Measurements from ENCODE around the gene PKNOX2. TPM values are rescaled to one million over a fixed set of nuclear protein-coding genes. Genes with fewer than 3 reads are reported as not detected.

PKNOX2 gene
- total and polyA plus RNA-seq, 2 donors = 4.7 to 6.5 TPM

GRCh38 chr11:125268611-125269010 is 104.1 kb downstream of the PKNOX2 start:
- H3K4me3 ChIP-seq (ENCODE audit: low read depth, low read length) = no peak overlapping the region
- no peaks in the 10 kb centered on the region for H3K36me3 ChIP-seq (ENCODE audit: insufficient read depth)
- H3K4me1 ChIP-seq (ENCODE audit: insufficient read depth) = no peaks in the 10 kb centered on the region
- DNase-seq (ENCODE audit: extremely low spot score) = no peak
- WGBS = 69% methylated on average over 5 of the region's 5 CpGs
- no peak overlapping the region for H3K27ac ChIP-seq (ENCODE audit: low read depth)

GRCh38 chr11:125270106-125270505 is 105.6 kb downstream of the PKNOX2 start:
- H3K27ac ChIP-seq (ENCODE audit: low read depth) = no peak overlapping the region
- DNase-seq (ENCODE audit: extremely low spot score) = no peak
- no peaks in the 10 kb centered on the region for H3K36me3 ChIP-seq (ENCODE audit: insufficient read depth)
- WGBS = 91% methylated on average over 3 of the region's 3 CpGs
- H3K4me1 ChIP-seq (ENCODE audit: insufficient read depth) = no peaks in the 10 kb centered on the region
- H3K4me3 ChIP-seq (ENCODE audit: low read depth, low read length) = no peak overlapping the region

GRCh38 chr11:125270711-125271110 is 106.2 kb downstream of the PKNOX2 start:
- no peaks in the 10 kb centered on the region for H3K4me1 ChIP-seq (ENCODE audit: insufficient read depth)
- 80% methylated on average over 2 of the region's 2 CpGs for WGBS
- no peak for DNase-seq (ENCODE audit: extremely low spot score)
- no peak overlapping the region for H3K4me3 ChIP-seq (ENCODE audit: low read depth, low read length)
- no peaks in the 10 kb centered on the region for H3K36me3 ChIP-seq (ENCODE audit: insufficient read depth)
- no peak overlapping the region for H3K27ac ChIP-seq (ENCODE audit: low read depth)

- Histone ChIP-seq H3K4me3 (ENCODE audit: low read depth, low read length) (no peak overlapping the region), H3K36me3 (ENCODE audit: insufficient read depth) (no peaks in the 10 kb centered on the region), H3K27ac (ENCODE audit: low read depth) (no peak overlapping the region), H3K4me1 (ENCODE audit: insufficient read depth) (no peaks in the 10 kb centered on the region)
- no peak for DNase-seq (ENCODE audit: extremely low spot score)
- WGBS = 90% methylated on average over 6 of the region's 6 CpGs
These were observed 107.0 kb downstream of the PKNOX2 start for GRCh38 chr11:125271483-125272091.

GRCh38 chr11:125272092-125272491 is 107.5 kb downstream of the PKNOX2 start:
- 94% methylated on average over 3 of the region's 3 CpGs for WGBS
- Histone ChIP-seq H3K27ac (ENCODE audit: low read depth) (no peak overlapping the region), H3K4me3 (ENCODE audit: low read depth, low read length) (no peak overlapping the region), H3K4me1 (ENCODE audit: insufficient read depth) (no peaks in the 10 kb centered on the region), H3K36me3 (ENCODE audit: insufficient read depth) (no peaks in the 10 kb centered on the region)
- no peak for DNase-seq (ENCODE audit: extremely low spot score)

GRCh38 chr11:125272821-125273220 is 108.3 kb downstream of the PKNOX2 start:
- WGBS = 81% methylated on average over 10 of the region's 10 CpGs
- Histone ChIP-seq H3K4me3 (ENCODE audit: low read depth, low read length) (no peak overlapping the region), H3K36me3 (ENCODE audit: insufficient read depth) (no peaks in the 10 kb centered on the region), H3K27ac (ENCODE audit: low read depth) (no peak overlapping the region), H3K4me1 (ENCODE audit: insufficient read depth) (no peaks in the 10 kb centered on the region)
- no peak for DNase-seq (ENCODE audit: extremely low spot score)

- 78% methylated on average over 5 of the region's 5 CpGs for WGBS
- no peak for DNase-seq (ENCODE audit: extremely low spot score)
- Histone ChIP-seq H3K4me3 (ENCODE audit: low read depth, low read length) (no peak overlapping the region), H3K27ac (ENCODE audit: low read depth) (no peak overlapping the region), H3K4me1 (ENCODE audit: insufficient read depth) (no peaks in the 10 kb centered on the region), H3K36me3 (ENCODE audit: insufficient read depth) (no peaks in the 10 kb centered on the region)
These were observed 109.0 kb downstream of the PKNOX2 start for GRCh38 chr11:125273519-125274000.

GRCh38 chr11:125274309-125274708 is 109.8 kb downstream of the PKNOX2 start:
- Histone ChIP-seq H3K27ac (ENCODE audit: low read depth) (no peak overlapping the region), H3K4me1 (ENCODE audit: insufficient read depth) (no peaks in the 10 kb centered on the region), H3K4me3 (ENCODE audit: low read depth, low read length) (no peak overlapping the region), H3K36me3 (ENCODE audit: insufficient read depth) (no peaks in the 10 kb centered on the region)
- WGBS = 87% methylated on average over 11 of the region's 11 CpGs
- no peak for DNase-seq (ENCODE audit: extremely low spot score)

- no peaks in the 10 kb centered on the region for H3K4me1 ChIP-seq (ENCODE audit: insufficient read depth)
- H3K27ac ChIP-seq (ENCODE audit: low read depth) = no peak overlapping the region
- no peak overlapping the region for H3K4me3 ChIP-seq (ENCODE audit: low read depth, low read length)
- no peak for DNase-seq (ENCODE audit: extremely low spot score)
- 85% methylated on average over 4 of the region's 4 CpGs for WGBS
- H3K36me3 ChIP-seq (ENCODE audit: insufficient read depth) = no peaks in the 10 kb centered on the region
These were observed 110.2 kb downstream of the PKNOX2 start for GRCh38 chr11:125274774-125275173.

GRCh38 chr11:125275905-125276618 is 111.5 kb downstream of the PKNOX2 start:
- DNase-seq (ENCODE audit: extremely low spot score) = no peak
- WGBS = 83% methylated on average over 5 of the region's 5 CpGs
- Histone ChIP-seq H3K4me1 (ENCODE audit: insufficient read depth) (no peaks in the 10 kb centered on the region), H3K27ac (ENCODE audit: low read depth) (no peak overlapping the region), H3K4me3 (ENCODE audit: low read depth, low read length) (no peak overlapping the region), H3K36me3 (ENCODE audit: insufficient read depth) (no peaks in the 10 kb centered on the region)

GRCh38 chr11:125276619-125276976 is 112.0 kb downstream of the PKNOX2 start:
- no peak for DNase-seq (ENCODE audit: extremely low spot score)
- Histone ChIP-seq H3K36me3 (ENCODE audit: insufficient read depth) (no peaks in the 10 kb centered on the region), H3K4me3 (ENCODE audit: low read depth, low read length) (no peak overlapping the region)

GRCh38 chr11:125279676-125280418 is 115.3 kb downstream of the PKNOX2 start:
- no peak overlapping the region for H3K27ac ChIP-seq (ENCODE audit: low read depth)
- 95% methylated on average over 8 of the region's 8 CpGs for WGBS
- H3K4me3 ChIP-seq (ENCODE audit: low read depth, low read length) = no peak overlapping the region
- peaks cover 2% of the 10 kb centered on the region for H3K4me1 ChIP-seq (ENCODE audit: insufficient read depth)
- no peak for DNase-seq (ENCODE audit: extremely low spot score)
- no peaks in the 10 kb centered on the region for H3K36me3 ChIP-seq (ENCODE audit: insufficient read depth)

More at GRCh38 chr11:125276619-125276976, 112.0 kb downstream of the PKNOX2 start:
- Histone ChIP-seq H3K27ac (ENCODE audit: low read depth) (no peak overlapping the region), H3K4me1 (ENCODE audit: insufficient read depth) (no peaks in the 10 kb centered on the region)

GRCh38 chr11:125280646-125281045 is 116.1 kb downstream of the PKNOX2 start:
- 84% methylated on average over 5 of the region's 5 CpGs for WGBS
- Histone ChIP-seq H3K4me3 (ENCODE audit: low read depth, low read length) (no peak overlapping the region), H3K27ac (ENCODE audit: low read depth) (no peak overlapping the region), H3K36me3 (ENCODE audit: insufficient read depth) (no peaks in the 10 kb centered on the region), H3K4me1 (ENCODE audit: insufficient read depth) (peaks cover 2% of the 10 kb centered on the region)
- no peak for DNase-seq (ENCODE audit: extremely low spot score)
